NCI-H2196 (cell line): ENCODE measurements around the gene BNIP3.

Experiments
- DNase-seq: peaks from one replicate; lab custom pipeline; 2025; ENCODE audit not compliant: unreplicated experiment; lab: John Stamatoyannopoulos, UW

Gene BNIP3

DNA sequence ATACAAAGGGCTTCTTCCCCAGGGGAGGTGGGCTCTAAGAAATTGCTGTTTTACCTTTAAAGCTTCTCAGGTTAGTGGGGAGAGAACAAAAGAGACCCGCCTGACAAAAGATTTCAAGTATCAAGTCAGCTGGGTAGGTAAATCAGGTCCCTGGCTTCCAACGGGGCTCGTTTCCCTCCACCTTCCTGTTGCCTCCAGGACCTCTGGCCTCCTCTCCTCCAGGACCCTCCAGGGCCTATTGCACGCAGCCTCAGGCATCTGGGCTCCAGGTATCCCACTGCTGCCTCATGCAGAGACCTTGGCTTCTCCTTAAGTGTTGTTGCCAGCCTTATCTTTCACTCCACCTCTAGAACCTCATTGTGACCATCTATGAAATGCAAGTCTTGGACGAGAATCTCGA lies 2.9 kb downstream of the BNIP3 start:
- no peak for DNase-seq

DNA sequence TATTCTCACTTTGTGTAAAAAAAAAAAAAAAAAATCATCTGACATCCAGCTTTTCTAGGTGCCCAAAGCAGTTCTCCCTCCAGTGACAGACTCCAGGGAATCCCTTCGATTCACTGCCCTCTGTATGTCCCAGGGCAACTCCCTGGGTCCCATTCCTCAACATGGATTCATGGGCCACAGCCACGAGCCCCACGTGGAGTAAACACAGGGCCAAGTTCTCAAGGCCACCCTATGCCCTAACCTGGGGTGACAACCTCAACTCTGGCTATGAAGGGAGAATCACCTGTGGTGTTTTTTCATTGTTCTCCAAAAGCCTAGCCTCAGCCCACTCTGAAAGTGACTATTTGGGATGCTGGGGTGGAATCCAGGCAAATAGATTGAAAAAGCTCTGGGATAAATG lies 3.4 kb downstream of the BNIP3 start:
- no peak for DNase-seq

DNA sequence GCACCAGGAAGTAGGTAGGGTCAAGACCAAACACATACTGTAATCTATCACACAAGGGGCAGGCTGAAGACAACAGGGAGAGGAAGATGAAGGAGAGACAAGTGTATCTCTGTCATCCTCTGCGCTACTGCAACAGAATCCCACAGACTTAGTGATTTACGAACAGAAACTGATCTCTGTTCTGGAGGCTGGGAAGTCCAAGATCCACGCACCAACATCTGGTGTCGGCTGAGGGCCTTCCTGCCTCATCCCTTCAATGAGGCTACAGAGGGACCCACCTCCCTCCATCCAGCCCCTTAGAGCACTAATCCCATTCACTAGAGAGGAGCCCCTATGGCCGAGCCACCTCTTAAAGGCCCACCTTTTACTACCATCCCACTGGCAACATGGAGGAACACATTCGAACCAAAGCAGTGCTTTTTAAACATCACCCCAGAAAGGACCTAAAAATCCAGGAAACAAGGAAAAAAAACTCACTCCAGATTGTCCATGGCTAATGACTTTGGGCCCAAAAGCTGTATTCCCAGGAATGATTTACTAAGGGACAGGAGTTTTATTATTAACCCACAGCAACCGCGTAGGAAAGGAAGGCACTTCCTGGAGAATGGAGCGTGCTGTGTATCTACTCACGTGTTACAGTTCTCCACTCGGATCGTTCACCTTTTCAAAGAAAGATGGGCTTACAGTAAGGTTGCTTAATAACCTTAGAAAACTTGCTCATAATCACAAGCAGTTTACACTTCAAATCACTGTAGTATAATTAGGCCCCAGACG lies 4.2 kb downstream of the BNIP3 start:
- no peak for DNase-seq

DNA sequence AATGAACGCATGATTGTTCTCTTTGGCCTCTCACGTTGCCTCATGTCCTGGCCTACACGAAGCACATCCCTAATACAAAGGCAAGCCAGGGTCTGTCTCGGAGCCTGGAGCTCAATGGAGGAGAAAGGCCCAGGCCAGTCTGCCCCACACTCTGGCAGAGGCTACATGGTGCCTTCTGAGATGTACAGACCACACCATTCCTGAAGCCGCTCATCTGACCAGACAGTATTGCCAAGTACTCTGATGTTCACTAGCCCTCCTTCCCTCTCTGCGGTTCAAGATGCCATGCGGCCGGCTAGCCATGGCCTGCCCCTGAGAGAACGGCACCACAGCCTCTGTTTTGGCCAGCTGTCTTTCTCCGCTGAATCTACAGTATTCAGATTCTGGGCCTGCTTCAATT lies 5.9 kb downstream of the BNIP3 start:
- DNase-seq: no peak

DNA sequence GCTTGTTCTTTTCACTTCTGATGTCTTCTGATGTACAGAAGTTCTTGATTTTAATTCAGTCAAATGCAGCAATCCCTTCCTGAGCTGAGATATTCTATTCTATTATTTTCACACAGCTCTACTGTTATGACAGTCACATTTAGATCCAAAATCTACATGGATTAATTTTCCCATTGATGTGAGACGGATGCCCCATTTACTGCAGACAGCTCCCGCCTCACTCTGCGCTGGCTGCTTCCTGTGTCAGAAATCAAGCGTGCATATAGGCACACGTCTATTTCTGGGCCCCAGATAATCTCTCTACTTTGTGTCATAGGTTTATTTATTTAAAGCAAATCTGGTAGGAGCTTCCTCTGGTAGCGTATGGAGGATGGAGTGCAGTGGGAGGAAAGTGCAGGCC lies 6.7 kb downstream of the BNIP3 start:
- no peak for DNase-seq

DNA sequence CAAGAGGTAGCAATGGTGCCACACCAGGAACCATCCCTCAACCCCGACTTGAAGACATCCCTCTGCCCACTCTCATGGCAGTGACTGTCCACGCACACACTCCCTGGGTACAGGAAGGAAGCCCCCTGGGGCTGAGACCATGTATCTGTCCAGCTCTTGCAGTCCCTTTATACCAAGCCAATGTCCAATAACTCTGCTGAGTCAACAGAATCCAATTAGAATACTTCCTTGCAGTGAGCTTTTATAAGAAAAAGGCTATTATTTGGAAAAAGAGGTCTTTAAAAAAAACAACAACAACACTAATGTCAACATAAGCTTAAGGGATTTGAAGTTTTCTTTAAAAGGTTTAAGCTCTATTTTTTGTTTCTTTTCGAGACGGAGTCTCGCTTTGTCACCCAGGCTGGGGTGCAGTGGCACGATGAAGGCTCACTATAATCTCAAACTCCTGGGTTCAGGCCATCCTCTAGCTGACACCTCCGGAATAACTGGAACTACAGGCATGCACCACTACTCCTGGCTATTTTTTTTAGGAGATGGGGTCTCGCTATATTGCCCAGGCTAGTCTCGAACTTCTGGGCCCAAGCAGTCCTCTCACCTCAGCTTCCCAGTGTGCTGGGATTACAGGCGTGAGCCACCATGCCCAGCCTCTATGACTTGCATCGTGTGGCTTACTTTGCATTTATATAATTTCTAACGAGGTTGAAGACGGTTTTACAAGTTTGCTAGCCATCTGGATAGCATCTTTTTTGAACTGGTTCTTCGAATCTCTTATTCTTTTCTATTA lies 7.5 kb downstream of the BNIP3 start:
- DNase-seq: no peak

DNA sequence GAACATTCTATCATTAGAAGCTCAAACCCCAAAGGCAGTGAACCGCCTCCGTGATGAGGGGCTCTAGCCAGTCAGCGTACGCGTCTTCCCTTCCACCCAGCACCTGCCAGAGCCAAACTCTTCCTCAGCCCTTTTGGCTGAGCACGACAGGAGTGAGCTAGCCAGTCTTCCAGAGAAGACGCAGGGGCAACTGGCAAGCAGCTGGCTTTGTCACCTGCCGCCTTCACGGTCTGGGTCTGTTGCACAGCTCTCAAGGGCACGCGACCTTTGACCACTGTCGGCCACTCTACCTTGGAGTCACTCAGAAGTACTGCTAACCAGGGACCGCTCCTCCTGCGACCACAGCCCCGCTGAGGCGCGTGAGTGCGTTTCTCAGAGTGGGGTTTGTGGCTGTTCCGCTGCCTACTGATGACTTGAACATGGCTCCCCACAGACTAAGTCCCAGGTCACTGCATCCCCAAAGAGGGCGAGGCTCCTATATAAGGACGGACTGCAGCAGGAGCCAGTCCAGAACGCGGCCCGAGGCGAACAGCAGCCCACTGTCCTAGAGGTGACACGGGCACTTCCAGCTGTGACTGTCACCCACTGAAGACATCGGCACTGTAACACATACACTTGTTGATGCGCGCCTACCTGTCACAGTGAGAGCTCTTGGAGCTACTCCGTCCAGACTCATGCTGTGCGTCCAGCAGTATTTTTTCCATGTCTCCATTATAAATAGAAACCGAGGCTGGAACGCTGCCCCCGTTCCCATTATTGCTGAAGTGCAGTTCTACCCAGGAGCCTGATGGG lies 8.4 kb downstream of the BNIP3 start:
- DNase-seq: no peak

DNA sequence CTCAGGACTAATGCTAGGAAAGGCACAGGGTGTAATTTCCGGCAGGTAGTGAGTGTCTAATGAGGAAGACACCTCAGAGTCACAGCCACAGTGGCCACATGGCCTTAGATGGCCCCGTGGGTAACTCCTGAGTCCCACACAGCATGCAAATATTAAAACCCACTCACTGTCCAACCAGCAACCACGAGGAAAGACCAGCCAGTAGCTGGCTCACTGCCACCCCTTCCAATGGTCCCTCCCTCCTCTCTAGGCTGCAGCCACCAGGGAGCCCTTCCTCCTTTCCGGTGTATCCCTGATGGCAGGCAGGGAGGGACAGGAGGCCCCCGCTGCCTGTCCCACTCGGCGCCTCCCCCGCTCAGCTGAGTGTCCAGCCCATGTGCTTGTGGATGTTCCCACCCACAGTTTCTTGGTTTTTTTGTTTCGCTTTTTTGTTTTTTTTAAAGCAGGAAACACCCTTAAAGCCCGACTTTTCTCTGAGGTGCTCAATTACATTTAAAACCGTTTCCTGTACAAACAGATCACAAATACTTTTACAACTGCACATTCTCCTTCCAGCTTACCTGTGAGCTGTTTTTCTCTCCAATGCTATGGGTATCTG lies 9.2 kb downstream of the BNIP3 start:
- peak; percentile 2 for DNase-seq

DNA sequence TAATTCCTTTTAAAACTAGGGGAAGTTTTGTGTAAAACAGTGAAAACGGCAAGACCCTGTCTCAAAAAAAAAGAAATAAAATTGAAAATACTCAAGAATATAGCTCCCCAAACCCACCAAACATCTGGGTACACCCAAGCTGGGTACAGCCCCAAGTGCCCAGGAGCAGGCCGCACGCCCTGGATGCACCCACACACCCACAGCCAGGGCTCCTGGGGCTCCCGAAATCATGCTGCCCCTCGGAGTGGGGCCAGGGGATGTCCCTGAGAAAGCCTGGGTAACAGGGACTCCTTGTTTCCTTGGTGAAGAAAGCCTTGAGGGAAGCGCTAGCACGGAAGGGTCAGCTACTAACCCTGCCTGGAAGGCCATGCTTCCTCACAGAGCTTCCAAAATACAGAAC lies 10.1 kb downstream of the BNIP3 start:
- DNase-seq: no peak

DNA sequence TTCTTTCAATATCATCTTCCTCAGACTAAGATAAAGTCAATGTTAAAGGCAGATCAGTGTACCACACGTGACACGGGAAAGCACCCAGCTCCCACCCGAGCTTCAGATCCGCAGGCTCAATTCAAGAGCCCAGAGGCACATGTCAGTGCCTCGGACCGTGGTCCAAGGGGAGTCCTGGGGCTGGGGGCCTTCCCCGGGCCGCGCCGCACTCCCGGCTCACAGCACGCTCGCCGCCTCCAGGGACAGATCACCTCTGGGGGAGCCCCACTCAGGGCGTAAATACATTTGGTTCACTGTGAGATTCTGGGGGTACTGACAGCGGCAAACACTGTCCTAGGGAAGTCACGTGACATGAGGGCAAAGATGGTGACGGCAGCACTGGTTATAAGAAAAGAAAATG lies 10.8 kb downstream of the BNIP3 start:
- no peak for DNase-seq

DNA sequence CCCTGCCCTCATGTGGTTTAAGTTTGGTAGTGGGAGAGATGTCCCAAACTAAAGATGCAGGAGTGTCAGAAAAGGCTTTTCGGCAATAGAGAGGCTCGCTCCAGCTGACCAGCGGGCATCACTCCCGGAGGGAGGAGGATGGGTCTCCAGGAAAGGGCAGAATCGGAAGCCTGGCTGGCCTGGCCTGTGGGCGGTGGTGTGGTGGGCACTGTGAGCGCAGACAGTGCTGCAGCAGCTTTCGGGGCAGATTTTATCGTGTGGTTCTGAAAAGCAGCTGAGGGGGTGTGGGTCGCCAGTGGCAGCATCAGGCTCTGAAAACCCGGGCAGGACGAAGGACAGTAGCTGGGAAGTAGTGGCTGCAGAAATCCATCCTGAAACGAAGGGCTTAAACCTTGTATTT lies 12.8 kb downstream of the BNIP3 start:
- DNase-seq: no peak

DNA sequence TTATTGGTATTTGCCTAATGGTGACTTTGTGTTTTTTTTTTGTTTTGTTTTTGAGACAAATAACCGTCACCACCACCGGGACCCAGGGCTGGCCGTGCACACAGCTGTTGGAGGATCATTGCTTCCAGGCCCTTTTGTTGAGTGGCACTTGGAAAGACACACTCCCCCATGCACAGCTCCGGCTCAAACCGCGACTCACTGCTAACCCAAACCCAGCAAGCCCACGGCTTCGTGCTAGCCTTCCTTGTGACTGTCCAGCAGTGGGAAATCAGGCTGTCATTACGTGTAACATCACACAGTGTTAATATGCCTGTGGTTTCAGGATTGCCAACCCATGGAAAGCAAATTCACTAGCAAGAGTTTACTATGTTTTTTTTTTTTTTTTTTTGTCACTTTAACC lies 17.4 kb downstream of the BNIP3 start:
- no peak for DNase-seq

DNA sequence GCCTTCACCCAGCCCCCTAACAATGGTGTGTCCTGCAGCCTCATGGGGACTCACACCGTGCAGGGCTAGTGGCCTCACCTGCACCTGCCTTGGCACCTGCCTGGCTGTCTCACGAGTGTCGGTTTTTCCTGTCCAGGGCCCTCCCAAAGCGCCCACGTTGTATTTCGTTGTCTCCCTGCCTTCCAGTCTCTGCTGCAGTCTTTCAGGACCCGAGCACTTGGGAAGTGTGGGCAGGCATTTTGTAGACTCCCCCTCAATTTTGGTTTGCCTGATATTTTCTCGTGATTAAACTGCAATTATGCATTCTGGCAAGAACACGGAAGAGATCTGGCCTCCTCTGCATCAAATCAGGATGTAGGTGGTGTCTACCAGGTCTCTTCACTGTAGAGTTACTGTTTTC lies 17.9 kb downstream of the BNIP3 start:
- no peak for DNase-seq

DNA sequence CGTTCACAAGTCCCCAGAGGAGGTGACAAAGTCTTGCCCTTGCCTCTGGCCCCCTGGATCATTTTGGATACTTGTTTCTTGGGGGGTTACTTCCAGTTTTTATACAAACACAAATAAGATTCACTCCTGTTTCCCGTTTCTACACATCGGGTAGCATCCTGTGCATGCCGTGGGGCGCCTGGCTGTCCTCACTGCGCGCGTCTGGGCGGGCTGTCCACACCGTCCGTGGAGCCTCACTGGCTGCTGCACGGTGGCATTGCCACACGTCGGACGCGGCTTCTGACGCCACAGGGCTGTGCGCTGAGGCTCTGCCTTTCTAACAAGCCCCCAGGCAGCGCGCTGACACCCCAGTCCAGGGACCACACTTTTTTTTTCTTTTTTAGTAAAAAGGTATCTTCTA lies 18.4 kb downstream of the BNIP3 start:
- no peak for DNase-seq

DNA sequence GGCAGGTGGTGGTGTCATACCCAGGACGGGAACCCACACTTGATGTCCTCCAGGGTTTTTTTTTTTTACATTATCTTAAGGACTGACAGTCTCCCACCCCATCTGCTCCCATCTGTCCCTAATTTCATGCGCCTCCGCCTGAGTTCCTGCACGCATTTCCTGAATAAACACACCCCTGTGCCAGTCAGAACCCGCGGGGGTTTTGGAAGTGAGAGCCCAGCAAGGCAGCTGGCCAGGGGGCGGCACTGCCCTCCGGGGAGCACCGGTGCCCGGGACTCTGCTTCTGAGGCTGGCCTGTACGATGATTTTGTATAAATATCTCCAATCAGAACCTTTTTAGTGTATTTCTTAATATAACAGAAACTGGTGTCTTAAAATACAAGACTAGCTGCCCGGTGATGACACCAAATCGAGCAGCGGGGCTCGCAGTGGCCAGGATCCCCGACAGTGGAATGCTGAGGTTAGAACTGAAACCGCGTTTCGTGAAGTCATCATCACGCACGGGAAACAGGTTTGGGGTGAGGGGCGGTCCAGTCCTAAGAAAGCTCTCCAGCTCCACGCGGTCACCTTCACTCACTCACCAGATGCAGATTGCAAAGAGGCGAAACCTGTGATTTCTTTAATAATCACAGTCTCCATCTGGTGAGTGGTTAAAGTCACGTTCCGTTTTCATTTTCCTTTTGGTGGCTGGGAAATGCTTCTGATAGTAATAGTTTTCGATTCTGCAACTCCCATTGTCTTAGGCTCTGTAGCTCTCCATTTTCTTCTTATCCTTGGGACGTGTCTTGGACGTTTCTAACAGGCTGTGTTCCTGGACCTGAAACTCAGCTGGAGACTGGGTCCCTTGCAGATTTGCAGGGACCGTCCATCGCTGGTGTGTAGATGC lies 19.7 kb downstream of the BNIP3 start:
- DNase-seq: no peak

DNA sequence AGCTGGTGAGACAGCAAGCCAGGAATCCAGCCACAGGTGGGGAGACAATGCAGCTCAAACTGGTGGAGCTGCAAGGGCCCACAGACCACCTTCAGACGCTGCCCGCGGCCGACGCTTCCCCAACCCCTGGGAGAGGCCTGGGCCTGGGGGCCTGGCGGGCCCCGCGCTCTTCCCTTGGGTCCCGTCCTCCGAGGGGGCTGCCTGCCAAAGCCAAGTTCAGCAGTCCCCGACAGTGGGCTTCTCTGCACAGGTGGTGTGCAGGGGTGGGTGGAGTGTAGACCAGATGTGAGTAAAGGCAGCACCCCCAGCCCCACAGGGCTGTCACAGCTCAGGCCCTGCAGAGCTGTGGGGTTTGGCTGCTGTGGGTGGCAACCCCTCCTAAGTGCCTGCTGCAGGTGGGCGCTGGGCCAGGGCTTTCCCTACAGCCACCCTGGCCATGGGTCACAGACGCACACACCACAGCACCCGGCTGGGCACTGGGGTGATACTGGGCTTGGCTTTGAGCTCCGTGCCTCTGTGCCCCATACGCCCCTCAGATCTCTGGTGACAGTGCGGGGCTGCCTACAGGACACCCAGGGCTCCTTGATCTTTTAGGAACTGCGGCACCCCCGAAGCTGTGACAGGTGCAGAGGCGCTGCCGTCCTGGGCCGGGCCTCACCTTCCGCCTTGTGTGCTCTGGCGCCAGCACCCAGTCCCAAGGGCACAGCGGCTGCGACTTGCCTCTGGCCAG lies 20.5 kb downstream of the BNIP3 start:
- no peak for DNase-seq

DNA sequence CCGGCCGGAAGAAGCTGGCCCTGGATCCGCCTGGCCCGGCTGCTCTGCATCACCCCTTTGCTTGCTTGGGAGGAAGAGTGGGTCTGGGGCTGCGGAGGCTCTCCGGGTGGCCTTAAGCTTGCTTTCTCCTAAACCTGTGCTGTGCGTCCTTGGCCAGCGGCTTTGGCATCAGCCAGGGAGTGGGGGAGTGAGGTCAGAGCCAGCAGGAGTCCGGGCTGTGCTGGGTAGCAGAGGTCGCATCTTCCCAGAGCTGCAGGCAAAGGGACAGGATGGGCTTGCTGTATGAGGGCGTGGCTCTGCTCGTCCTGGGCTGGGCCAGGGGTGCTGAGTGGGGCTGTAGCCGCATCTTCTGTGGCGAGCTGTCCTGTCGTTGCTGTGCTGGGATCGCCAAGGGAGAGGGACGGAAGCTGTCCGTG lies 21.1 kb downstream of the BNIP3 start:
- no peak for DNase-seq

DNA sequence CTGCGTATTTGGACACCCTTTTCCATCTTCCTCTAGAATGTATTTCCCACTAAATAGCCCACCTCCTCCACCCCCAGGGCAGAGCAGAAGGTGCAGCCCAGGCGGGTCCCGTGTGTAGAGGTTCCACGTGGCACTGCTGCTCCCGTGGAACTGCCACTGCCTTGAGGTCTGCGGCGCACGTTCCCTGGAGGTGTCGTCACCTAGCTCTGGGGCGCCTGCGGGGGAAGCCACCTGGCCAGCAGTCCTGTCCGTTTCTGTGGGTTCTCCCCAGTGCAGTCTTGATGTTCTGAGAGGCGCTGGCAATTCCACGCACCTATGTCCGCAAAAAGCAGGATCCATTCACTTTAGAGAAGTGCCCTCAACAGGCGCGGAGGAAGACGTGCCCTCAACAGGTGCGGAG lies 21.9 kb downstream of the BNIP3 start:
- DNase-seq: no peak

DNA sequence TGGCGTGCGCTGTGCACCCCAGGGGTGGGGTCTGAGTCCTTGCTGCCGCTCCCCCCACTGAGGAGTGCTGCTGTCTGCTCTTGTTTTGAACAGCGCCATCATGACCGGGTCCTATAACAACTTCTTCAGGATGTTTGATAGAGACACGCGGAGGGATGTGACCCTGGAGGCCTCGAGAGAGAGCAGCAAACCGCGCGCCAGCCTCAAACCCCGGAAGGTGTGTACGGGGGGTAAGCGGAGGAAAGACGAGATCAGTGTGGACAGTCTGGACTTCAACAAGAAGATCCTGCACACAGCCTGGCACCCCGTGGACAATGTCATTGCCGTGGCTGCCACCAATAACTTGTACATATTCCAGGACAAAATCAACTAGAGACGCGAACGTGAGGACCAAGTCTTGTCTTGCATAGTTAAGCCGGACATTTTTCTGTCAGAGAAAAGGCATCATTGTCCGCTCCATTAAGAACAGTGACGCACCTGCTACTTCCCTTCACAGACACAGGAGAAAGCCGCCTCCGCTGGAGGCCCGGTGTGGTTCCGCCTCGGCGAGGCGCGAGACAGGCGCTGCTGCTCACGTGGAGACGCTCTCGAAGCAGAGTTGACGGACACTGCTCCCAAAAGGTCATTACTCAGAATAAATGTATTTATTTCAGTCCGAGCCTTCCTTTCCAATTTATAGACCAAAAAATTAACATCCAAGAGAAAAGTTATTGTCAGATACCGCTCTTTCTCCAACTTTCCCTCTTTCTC lies 26.0 kb downstream of the BNIP3 start:
- no peak for DNase-seq
